ENCODE measurements around the gene ADPGK.

GRCh38 chr15:72778796-72779195 is 4.8 kb downstream of the ADPGK start:
- no peak for TF ChIP-seq CTCF (IDR thresholded peaks at IDR 0.05)
- no peak for TF ChIP-seq POLR2A (IDR thresholded peaks at IDR 0.05)
